Measurements from ENCODE around the gene ZNF570. TPM values are rescaled to one million over a fixed set of nuclear protein-coding genes. Genes with fewer than 3 reads are reported as not detected.

Gene ZNF570
- total RNA-seq = 1.7 TPM

GRCh38 chr19:37468961-37469777 is at the start of gene ZNF570:
TSS of gene ZNF570 (plus strand) at chr19:37469356. CDS start at chr19:37470355, 999 bp downstream.
- DNase-seq (ENCODE audit: low spot score) = peak; percentile 92
- peak; percentile 86 for ATAC-seq

- no peak for ATAC-seq
- DNase-seq (ENCODE audit: low spot score) = no peak
Observed at GRCh38 chr19:37452500-37453245, 16.5 kb upstream of the ZNF570 start.

- DNase-seq (ENCODE audit: low spot score) = no peak
- ATAC-seq = no peak
Observed at GRCh38 chr19:37466277-37466797, 2.8 kb upstream of the ZNF570 start.

- peak; percentile 83 for ATAC-seq
- DNase-seq (ENCODE audit: low spot score) = peak; percentile 92
Observed at GRCh38 chr19:37466798-37467607, 2.2 kb upstream of the ZNF570 start, which contains the start of gene ZNF569. TSS of gene ZNF569 (minus strand) at chr19:37467444. CDS start at chr19:37444921, 22,523 bp downstream.

- ATAC-seq (no peak), DNase-seq (ENCODE audit: low spot score) (no peak)
Observed at GRCh38 chr19:37467608-37468090, 1.5 kb upstream of the ZNF570 start.

- ATAC-seq = no peak
- no peak for DNase-seq (ENCODE audit: low spot score)
Observed at GRCh38 chr19:37470216-37470615, 1.1 kb downstream of the ZNF570 start.

GRCh38 chr19:37472165-37472564 is 3.0 kb downstream of the ZNF570 start:
- ATAC-seq (no peak), DNase-seq (ENCODE audit: low spot score) (no peak)

GRCh38 chr19:37484406-37485168 is 15.4 kb downstream of the ZNF570 start:
- DNase-seq (ENCODE audit: low spot score) = no peak
- ATAC-seq = no peak

GRCh38 chr19:37492213-37492612 is 23.1 kb downstream of the ZNF570 start:
- no peak for ATAC-seq
- no peak for DNase-seq (ENCODE audit: low spot score)

- DNase-seq (ENCODE audit: low spot score) = no peak
- no peak for ATAC-seq
Observed at GRCh38 chr19:37505958-37506386, 36.8 kb downstream of the ZNF570 start.

- DNase-seq (ENCODE audit: low spot score) (peak; percentile 48), ATAC-seq (peak; percentile 58)
Observed at GRCh38 chr19:37506387-37507166, 37.4 kb downstream of the ZNF570 start, which contains the start of gene ZNF793. TSS of gene ZNF793 (plus strand) at chr19:37506939. CDS start at chr19:37523440, 16,501 bp downstream.

- ATAC-seq = no peak
- DNase-seq (ENCODE audit: low spot score) = no peak
Observed at GRCh38 chr19:37507167-37507464, 38.0 kb downstream of the ZNF570 start.

GRCh38 chr19:37511186-37511585 is 42.0 kb downstream of the ZNF570 start:
- DNase-seq (ENCODE audit: low spot score) (no peak), ATAC-seq (no peak)

- ATAC-seq = no peak
- DNase-seq (ENCODE audit: low spot score) = no peak
Observed at GRCh38 chr19:37511821-37512220, 42.7 kb downstream of the ZNF570 start.

GRCh38 chr19:37513397-37513796 is 44.2 kb downstream of the ZNF570 start:
- no peak for ATAC-seq
- no peak for DNase-seq (ENCODE audit: low spot score)

- DNase-seq (ENCODE audit: low spot score) (no peak), ATAC-seq (no peak)
Observed at GRCh38 chr19:37519890-37520289, 50.7 kb downstream of the ZNF570 start.

GRCh38 chr19:37537391-37537947 is 68.3 kb downstream of the ZNF570 start:
- ATAC-seq (no peak), DNase-seq (ENCODE audit: low spot score) (no peak)

All from left lobe of liver (tissue), 2 donors.